NCI-H2029 (cell line): ENCODE data around the gene WWOX.
"Not testable (repeated sequence)": the region's sequence is repeated elsewhere in the genome, so short reads cannot be mapped to it uniquely, and the experiment has no call there.

Experiments used
- DNase-seq: peaks from one replicate; lab custom pipeline; 2025; lab: John Stamatoyannopoulos, UW

The WWOX gene

DNA sequence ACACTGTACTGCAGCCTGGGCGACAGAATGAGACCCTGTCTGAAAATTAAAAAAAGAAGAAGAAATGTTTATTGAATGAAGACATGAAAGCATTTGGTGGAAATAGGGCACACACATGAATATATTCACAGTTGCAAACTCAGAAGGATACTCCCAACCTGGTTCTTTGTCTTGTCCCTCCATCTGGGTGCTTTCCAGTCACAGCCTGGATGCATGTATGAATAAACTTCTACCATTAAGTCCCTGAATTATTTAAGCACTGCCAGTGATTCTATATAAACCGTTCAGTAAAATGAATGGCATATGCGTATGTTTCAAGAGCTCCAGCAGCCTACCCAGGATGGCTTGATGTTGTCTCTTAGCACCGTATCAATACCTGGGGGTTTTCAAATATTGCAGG, 591.1 kb downstream of the WWOX start:
- no peak for DNase-seq

DNA sequence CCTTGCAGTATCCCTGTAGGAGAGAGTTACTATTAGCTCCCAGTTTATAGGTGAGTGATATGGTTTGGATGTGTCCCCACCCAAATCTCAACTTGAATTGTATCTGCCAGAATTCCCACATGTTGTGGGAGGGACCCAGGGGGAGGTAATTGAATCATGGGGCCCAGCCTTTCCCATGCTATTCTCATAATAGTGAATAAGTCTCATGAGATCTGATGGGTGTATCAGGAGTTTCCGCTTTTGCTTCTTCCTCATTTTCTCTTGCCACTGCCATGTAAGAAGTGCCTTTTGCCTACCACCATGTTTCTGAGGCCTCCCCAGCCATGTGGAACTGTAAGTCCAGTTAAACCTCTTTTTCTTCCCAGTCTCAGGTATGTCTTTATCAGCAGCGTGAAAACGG, 592.3 kb downstream of the WWOX start:
- not testable (repeated sequence) for DNase-seq

DNA sequence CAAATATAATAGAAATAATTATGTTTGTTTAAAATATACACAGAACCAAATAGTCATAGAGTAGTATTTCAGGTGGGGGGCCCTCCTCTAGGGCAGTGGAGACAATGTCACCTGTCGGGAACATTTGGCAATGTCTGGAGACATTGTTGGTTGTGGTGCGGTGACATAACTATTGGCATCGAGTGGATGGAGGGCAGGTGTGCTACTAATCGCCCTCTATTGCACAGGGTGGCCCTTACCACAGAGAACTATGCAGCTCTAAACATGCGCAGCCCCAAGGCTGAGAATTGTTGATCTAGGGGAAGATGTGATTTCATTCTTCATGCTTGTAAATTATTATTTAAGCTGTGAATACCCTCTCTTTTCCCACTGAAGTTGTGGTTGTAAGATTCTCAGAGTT, 594.0 kb downstream of the WWOX start:
- no peak for DNase-seq

DNA sequence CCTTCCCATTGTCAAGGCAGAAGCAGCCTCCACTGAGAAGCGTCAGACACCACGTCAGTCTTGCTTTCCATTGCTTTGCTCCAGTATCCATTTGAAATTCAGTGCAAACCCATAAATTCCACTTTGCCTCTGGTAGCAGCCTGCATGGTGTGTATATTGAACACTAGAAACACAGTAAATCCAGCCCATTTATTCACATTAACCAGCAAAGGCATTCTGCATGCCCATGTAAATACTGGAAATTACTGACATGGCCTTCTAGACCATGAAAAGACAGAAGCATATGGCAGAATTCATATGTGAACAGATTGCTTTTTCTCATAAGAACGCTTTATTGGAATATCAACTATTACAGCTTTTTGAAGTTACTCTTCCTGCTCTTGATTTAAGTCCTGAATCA, 595.0 kb downstream of the WWOX start:
- no peak for DNase-seq

DNA sequence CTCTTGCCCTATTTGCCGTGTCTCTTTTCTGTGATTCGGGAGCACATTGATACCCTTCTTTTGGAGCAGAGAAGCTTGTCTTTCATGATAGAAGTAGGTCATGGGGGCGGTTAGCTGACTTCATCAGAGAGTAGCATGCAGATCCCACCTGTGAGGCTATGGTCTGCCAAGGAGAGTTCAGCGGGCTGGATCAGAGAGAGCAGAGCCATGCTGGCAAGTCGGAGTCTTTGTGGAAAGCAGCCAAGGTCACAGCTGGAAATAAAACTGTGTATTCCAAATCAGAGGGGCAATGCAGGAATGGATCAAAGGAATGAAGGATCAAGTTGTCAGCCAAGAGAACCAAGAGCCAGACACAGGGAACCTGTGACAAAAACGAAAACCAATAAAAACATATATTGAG, 595.9 kb downstream of the WWOX start:
- DNase-seq: no peak

GRCh38 chr16:78696797-78697196, 597.3 kb downstream of the WWOX start:
- DNase-seq: no peak

DNA sequence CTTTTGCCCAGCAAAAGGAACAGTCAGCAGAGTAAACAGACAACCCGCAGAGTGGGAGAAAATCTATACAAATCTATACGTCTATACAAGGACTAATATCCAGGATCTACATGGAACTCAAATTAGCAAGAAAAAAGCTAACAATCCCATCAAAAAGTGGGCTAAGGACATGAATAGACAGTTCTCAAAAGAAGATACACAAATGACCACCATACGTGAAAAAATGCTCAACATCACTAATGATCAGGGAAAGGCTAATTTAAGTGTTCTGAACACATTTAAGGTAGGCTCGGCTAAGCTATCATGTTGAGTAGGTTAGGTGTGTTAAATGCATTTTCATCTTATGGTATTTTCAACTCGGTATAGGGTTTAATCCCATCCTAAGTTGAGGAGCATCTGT, 598.0 kb downstream of the WWOX start:
- no peak for DNase-seq

DNA sequence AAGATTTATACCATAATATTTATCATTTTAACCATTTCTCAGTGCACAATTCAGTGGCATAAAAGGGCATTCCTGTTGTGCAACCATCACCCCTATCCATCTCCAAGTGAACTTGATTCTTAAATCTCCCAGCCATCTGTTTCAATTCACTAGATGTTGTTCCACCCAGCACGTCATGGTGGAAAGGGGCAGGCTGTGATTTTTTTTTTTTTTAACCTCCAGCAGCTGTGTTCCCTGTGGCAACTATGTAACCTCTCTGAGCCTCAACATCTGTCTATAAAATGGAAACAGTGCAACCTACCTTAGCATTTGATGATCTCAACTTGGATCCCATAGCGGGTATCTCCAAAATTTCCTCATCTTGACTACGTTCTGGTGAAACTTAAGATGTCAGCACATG, 604.5 kb downstream of the WWOX start:
- no peak for DNase-seq

DNA sequence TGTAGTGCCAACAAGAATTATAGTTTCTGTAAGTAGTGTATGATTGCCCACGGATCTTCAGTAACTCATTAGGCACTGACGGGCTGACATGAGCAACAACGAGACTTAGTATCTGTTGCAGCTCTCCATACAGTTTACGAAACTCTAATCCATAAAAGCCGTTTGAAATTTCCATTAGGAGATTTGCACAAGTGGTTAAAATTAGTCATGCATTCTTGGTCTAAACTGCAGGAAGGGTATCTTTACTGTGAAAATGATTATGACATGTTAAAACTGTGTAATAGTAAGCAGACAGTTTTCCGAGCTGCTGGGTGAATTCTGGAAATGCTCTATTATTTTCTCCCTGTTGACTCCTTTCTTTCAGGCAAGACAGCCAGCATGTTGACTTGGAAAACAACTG, 605.0 kb downstream of the WWOX start:
- DNase-seq: no peak

GRCh38 chr16:78705694-78706093, 606.2 kb downstream of the WWOX start:
- DNase-seq: no peak

GRCh38 chr16:78706637-78707036, 607.2 kb downstream of the WWOX start:
- no peak for DNase-seq

- no peak for DNase-seq
These were observed 609.9 kb downstream of the WWOX start for GRCh38 chr16:78709137-78709884.

DNA sequence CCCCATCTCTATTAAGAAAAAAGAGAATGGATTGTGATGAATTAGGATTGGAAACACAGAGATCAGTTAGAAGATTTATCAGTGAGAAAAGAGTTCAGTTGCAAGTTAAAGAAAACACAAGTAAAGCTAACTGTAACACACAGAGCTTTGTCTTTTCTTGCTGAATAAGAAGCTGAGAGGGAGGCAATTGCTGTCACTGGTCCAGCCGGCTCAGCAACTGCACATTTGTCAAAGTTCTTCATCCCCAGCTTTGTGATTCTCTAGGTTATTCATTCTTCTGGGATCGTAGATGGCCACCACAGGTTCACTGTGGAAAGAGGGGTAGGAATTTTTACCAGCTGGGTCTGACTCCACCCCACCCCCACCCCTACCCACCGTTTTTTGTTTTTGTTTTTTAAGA, 615.7 kb downstream of the WWOX start:
- DNase-seq: no peak

DNA sequence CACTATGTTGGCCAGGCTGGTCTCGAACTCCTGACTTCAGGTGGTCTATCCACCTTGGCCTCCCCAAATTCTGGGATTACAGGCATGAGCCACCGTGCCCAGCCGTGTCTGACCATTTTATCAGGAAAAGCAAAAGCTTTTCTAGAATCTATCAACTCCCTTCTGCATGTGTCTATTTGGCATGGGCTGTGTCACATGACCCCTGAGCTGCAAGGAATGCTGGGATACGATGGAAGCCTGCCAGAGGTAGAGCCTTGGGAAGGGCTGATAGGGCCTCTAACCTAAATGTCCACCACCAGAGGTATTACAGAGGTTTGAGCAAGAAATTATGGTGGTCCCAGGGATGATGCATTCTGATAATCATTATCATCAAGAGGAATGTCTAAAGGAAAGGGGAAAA, 616.2 kb downstream of the WWOX start:
- DNase-seq: no peak

- no peak for DNase-seq
These were observed 618.7 kb downstream of the WWOX start for GRCh38 chr16:78718141-78718540.

DNA sequence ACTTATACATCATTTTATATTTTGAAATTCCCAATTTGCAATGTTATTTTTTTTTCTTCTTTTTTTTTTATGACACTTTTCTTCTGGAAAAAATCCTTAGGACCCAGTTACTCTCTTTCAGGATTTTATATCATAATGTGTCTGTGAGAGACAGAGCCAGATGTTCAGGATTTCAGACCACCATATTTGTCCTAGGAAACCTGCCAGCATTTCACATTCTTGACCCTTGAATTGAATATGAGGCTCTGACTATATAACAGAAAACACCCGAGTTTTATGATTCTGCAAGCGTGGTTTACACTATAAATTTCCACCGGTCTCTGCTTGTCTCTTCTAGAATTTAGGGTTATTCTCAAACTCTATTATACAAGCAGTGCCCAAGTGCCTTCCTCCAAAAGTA, 621.0 kb downstream of the WWOX start:
- no peak for DNase-seq

GRCh38 chr16:78727536-78727935, 628.1 kb downstream of the WWOX start:
- no peak for DNase-seq

- no peak for DNase-seq
These were observed 630.2 kb downstream of the WWOX start for GRCh38 chr16:78729687-78730086.

- DNase-seq: no peak
These were observed 632.3 kb downstream of the WWOX start for GRCh38 chr16:78731785-78732184.

DNA sequence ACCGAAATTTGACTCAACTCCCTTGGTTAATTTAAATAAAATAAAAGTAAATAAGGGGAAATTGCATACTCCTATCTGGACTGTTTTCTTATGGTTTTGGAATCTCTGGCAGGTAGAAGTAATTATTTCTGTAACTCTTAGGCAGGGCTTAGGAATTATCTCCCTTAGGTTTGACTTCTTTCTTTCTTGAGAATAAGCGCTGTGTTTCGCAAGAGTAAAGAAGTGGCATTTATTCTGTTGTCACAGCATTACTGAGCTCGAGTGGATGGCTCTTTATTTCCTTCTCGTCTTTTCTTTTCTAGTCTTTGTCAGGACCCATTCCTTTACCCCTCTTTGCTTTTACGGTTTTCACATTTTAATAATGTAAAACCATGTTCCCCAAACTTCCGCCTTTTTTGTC, 633.2 kb downstream of the WWOX start:
- DNase-seq: no peak

DNA sequence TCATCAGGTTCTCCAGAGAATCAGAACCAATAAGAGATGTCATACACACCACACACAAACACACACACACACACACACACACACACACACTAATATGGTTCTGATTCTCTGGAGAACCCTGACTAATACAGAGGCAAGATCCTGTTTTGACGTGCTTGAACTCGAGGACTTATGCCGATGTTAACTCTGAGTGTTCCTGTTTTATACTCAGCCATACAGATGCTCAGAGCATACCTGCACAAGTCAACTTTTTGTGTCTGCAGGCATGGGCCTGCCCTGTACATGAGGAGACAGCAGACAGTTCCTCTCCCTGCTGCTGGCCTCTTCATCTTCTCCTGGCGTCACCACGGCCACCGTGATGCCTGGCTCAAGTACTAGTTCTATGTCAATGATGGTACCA, 635.9 kb downstream of the WWOX start:
- DNase-seq: no peak

DNA sequence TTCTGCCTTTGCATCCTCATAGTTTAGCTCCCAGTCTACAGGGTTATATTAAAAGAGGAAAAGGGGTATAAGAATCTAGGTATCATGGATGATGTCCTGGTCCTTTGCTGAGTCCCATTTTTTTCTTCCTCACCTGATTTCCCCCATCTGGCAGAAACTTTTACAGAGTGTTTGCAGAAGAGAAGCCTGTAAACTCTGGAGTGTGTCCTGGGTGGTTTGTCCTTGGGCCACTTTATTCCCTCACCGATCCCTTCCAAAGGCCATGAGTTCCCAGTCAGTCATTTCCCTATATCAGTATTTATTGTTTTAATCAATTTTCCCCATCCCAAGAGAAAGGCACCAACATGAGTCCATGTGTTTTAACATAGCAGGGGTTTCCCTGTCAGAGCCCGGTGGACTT, 638.2 kb downstream of the WWOX start:
- no peak for DNase-seq

- no peak for DNase-seq
These were observed 639.1 kb downstream of the WWOX start for GRCh38 chr16:78738557-78738956.

- DNase-seq: no peak
These were observed 640.8 kb downstream of the WWOX start for GRCh38 chr16:78740269-78740668.
